ENCODE measurements around the gene HIVEP3. TPM values are rescaled to one million over a fixed set of nuclear protein-coding genes. Genes with fewer than 3 reads are reported as not detected.

HIVEP3 gene
- polyA plus RNA-seq, 4 donors = 0.67 to 3.8 (median 1.8) TPM

GRCh38 chr1:41719128-41719527 lies 199.6 kb downstream of the HIVEP3 start:
- Histone ChIP-seq H3K27ac (ENCODE audit: low read depth in 1 of 3, low read length in 2 of 3) (no peak overlapping the region), H3K27me3 (ENCODE audit: control insufficient read depth in 3 of 3, insufficient read depth in 3 of 3, low read length in 3 of 3) (no peaks in the 10 kb centered on the region), H3K36me3 (ENCODE audit: control insufficient read depth in 3 of 3, insufficient read depth in 2 of 3, low read depth in 1 of 3, low read length in 3 of 3) (no peaks in the 10 kb centered on the region), H3K4me1 (ENCODE audit: control insufficient read depth in 3 of 3, insufficient read depth in 2 of 3, low read depth in 1 of 3, low read length in 2 of 3) (no peaks in the 10 kb centered on the region), H3K9me3 (ENCODE audit: control insufficient read depth in 2 of 2, insufficient read depth in 1 of 2, low read depth in 1 of 2, low read length in 1 of 2) (no peaks in the 10 kb centered on the region), H3K4me3 (ENCODE audit: low read depth in 1 of 3, low read length in 3 of 3) (no peak overlapping the region)
- 84 to 100% (median 95%) methylated on average over 1 of the region's 1 CpG for WGBS, 3 donors
- DNase-seq (no peak), FAIRE-seq (no peak)

- H3K4me1 ChIP-seq (ENCODE audit: control insufficient read depth in 3 of 3, insufficient read depth in 2 of 3, low read depth in 1 of 3, low read length in 2 of 3) = no peaks in the 10 kb centered on the region
- FAIRE-seq (no peak), DNase-seq (no peak)
Measured at GRCh38 chr1:41718497-41718896, 200.2 kb downstream of the HIVEP3 start.

GRCh38 chr1:41716188-41717130 lies 202.3 kb downstream of the HIVEP3 start:
- H3K27ac ChIP-seq (ENCODE audit: low read depth in 1 of 3, low read length in 2 of 3) = no peak overlapping the region
- H3K9me3 ChIP-seq (ENCODE audit: control insufficient read depth in 2 of 2, insufficient read depth in 1 of 2, low read depth in 1 of 2, low read length in 1 of 2) = no peaks in the 10 kb centered on the region
- WGBS, 3 donors = 69 to 80% (median 80%) methylated on average over 10 to 12 of the region's 12 CpGs
- H3K4me3 ChIP-seq (ENCODE audit: low read depth in 1 of 3, low read length in 3 of 3) = no peak overlapping the region
- H3K4me1 ChIP-seq (ENCODE audit: control insufficient read depth in 3 of 3, insufficient read depth in 2 of 3, low read depth in 1 of 3, low read length in 2 of 3) = no peaks in the 10 kb centered on the region
- DNase-seq = no peak
- H3K27me3 ChIP-seq (ENCODE audit: control insufficient read depth in 3 of 3, insufficient read depth in 3 of 3, low read length in 3 of 3) = no peaks in the 10 kb centered on the region
- H3K36me3 ChIP-seq (ENCODE audit: control insufficient read depth in 3 of 3, insufficient read depth in 2 of 3, low read depth in 1 of 3, low read length in 3 of 3) = no peaks in the 10 kb centered on the region
- no peak for FAIRE-seq

More at GRCh38 chr1:41718497-41718896, 200.2 kb downstream of the HIVEP3 start:
- Histone ChIP-seq H3K4me3 (ENCODE audit: low read depth in 1 of 3, low read length in 3 of 3) (no peak overlapping the region), H3K36me3 (ENCODE audit: control insufficient read depth in 3 of 3, insufficient read depth in 2 of 3, low read depth in 1 of 3, low read length in 3 of 3) (no peaks in the 10 kb centered on the region), H3K9me3 (ENCODE audit: control insufficient read depth in 2 of 2, insufficient read depth in 1 of 2, low read depth in 1 of 2, low read length in 1 of 2) (no peaks in the 10 kb centered on the region), H3K27me3 (ENCODE audit: control insufficient read depth in 3 of 3, insufficient read depth in 3 of 3, low read length in 3 of 3) (no peaks in the 10 kb centered on the region), H3K27ac (ENCODE audit: low read depth in 1 of 3, low read length in 2 of 3) (no peak overlapping the region)
- 45 to 80% (median 62%) methylated on average over 7 of the region's 7 CpGs for WGBS, 3 donors

- Histone ChIP-seq H3K27ac (ENCODE audit: low read depth in 1 of 3, low read length in 2 of 3) (no peak overlapping the region), H3K36me3 (ENCODE audit: control insufficient read depth in 3 of 3, insufficient read depth in 2 of 3, low read depth in 1 of 3, low read length in 3 of 3) (no peaks in the 10 kb centered on the region), H3K4me1 (ENCODE audit: control insufficient read depth in 3 of 3, insufficient read depth in 2 of 3, low read depth in 1 of 3, low read length in 2 of 3) (no peaks in the 10 kb centered on the region), H3K27me3 (ENCODE audit: control insufficient read depth in 3 of 3, insufficient read depth in 3 of 3, low read length in 3 of 3) (no peaks in the 10 kb centered on the region), H3K4me3 (ENCODE audit: low read depth in 1 of 3, low read length in 3 of 3) (no peak overlapping the region), H3K9me3 (ENCODE audit: control insufficient read depth in 2 of 2, insufficient read depth in 1 of 2, low read depth in 1 of 2, low read length in 1 of 2) (no peaks in the 10 kb centered on the region)
- WGBS, 3 donors = 91 to 94% (median 93%) methylated on average over 8 of the region's 8 CpGs
- no peak for DNase-seq
- no peak for FAIRE-seq
Measured at GRCh38 chr1:41715441-41716095, 203.2 kb downstream of the HIVEP3 start.

- no peak for DNase-seq
- no peak overlapping the region for H3K27ac ChIP-seq (ENCODE audit: low read depth in 1 of 3, low read length in 2 of 3)
- no peak overlapping the region for H3K4me3 ChIP-seq (ENCODE audit: low read depth in 1 of 3, low read length in 3 of 3)
- H3K36me3 ChIP-seq (ENCODE audit: control insufficient read depth in 3 of 3, insufficient read depth in 2 of 3, low read depth in 1 of 3, low read length in 3 of 3) = no peaks in the 10 kb centered on the region
- H3K27me3 ChIP-seq (ENCODE audit: control insufficient read depth in 3 of 3, insufficient read depth in 3 of 3, low read length in 3 of 3) = no peaks in the 10 kb centered on the region
- FAIRE-seq = no peak
- 74 to 88% (median 80%) methylated on average over 9 of the region's 9 CpGs for WGBS, 3 donors
- H3K4me1 ChIP-seq (ENCODE audit: control insufficient read depth in 3 of 3, insufficient read depth in 2 of 3, low read depth in 1 of 3, low read length in 2 of 3) = no peaks in the 10 kb centered on the region
- no peaks in the 10 kb centered on the region for H3K9me3 ChIP-seq (ENCODE audit: control insufficient read depth in 2 of 2, insufficient read depth in 1 of 2, low read depth in 1 of 2, low read length in 1 of 2)
Measured at GRCh38 chr1:41714638-41715389, 203.9 kb downstream of the HIVEP3 start.

- DNase-seq = no peak
- Histone ChIP-seq H3K9me3 (ENCODE audit: control insufficient read depth in 2 of 2, insufficient read depth in 1 of 2, low read depth in 1 of 2, low read length in 1 of 2) (no peaks in the 10 kb centered on the region), H3K27ac (ENCODE audit: low read depth in 1 of 3, low read length in 2 of 3) (no peak overlapping the region), H3K36me3 (ENCODE audit: control insufficient read depth in 3 of 3, insufficient read depth in 2 of 3, low read depth in 1 of 3, low read length in 3 of 3) (no peaks in the 10 kb centered on the region), H3K4me1 (ENCODE audit: control insufficient read depth in 3 of 3, insufficient read depth in 2 of 3, low read depth in 1 of 3, low read length in 2 of 3) (no peaks in the 10 kb centered on the region), H3K27me3 (ENCODE audit: control insufficient read depth in 3 of 3, insufficient read depth in 3 of 3, low read length in 3 of 3) (no peaks in the 10 kb centered on the region), H3K4me3 (ENCODE audit: low read depth in 1 of 3, low read length in 3 of 3) (no peak overlapping the region)
- WGBS, 3 donors = 47 to 62% (median 56%) methylated on average over 6 of the region's 6 CpGs
- no peak for FAIRE-seq
Measured at GRCh38 chr1:41713557-41714327, 205.0 kb downstream of the HIVEP3 start.

- 80 to 87% (median 81%) methylated on average over 5 of the region's 5 CpGs for WGBS, 3 donors
- no peak overlapping the region for H3K4me3 ChIP-seq (ENCODE audit: low read depth in 1 of 3, low read length in 3 of 3)
- H3K4me1 ChIP-seq (ENCODE audit: control insufficient read depth in 3 of 3, insufficient read depth in 2 of 3, low read depth in 1 of 3, low read length in 2 of 3) = no peaks in the 10 kb centered on the region
- DNase-seq (no peak), FAIRE-seq (no peak)
- no peaks in the 10 kb centered on the region for H3K27me3 ChIP-seq (ENCODE audit: control insufficient read depth in 3 of 3, insufficient read depth in 3 of 3, low read length in 3 of 3)
- no peak overlapping the region for H3K27ac ChIP-seq (ENCODE audit: low read depth in 1 of 3, low read length in 2 of 3)
- no peaks in the 10 kb centered on the region for H3K36me3 ChIP-seq (ENCODE audit: control insufficient read depth in 3 of 3, insufficient read depth in 2 of 3, low read depth in 1 of 3, low read length in 3 of 3)
- no peaks in the 10 kb centered on the region for H3K9me3 ChIP-seq (ENCODE audit: control insufficient read depth in 2 of 2, insufficient read depth in 1 of 2, low read depth in 1 of 2, low read length in 1 of 2)
Measured at GRCh38 chr1:41713141-41713540, 205.6 kb downstream of the HIVEP3 start.

- Histone ChIP-seq H3K4me3 (ENCODE audit: low read depth in 1 of 3, low read length in 3 of 3) (no peak overlapping the region), H3K9me3 (ENCODE audit: control insufficient read depth in 2 of 2, insufficient read depth in 1 of 2, low read depth in 1 of 2, low read length in 1 of 2) (no peaks in the 10 kb centered on the region), H3K27ac (ENCODE audit: low read depth in 1 of 3, low read length in 2 of 3) (no peak overlapping the region), H3K4me1 (ENCODE audit: control insufficient read depth in 3 of 3, insufficient read depth in 2 of 3, low read depth in 1 of 3, low read length in 2 of 3) (no peaks in the 10 kb centered on the region), H3K27me3 (ENCODE audit: control insufficient read depth in 3 of 3, insufficient read depth in 3 of 3, low read length in 3 of 3) (peaks cover 0 to 2% (median 0%) of the 10 kb centered on the region in 3 donors), H3K36me3 (ENCODE audit: control insufficient read depth in 3 of 3, insufficient read depth in 2 of 3, low read depth in 1 of 3, low read length in 3 of 3) (no peaks in the 10 kb centered on the region)
- WGBS, 3 donors = 67 to 71% (median 71%) methylated on average over 5 of the region's 5 CpGs
- DNase-seq = no peak
- no peak for FAIRE-seq
Measured at GRCh38 chr1:41712695-41713094, 206.0 kb downstream of the HIVEP3 start.

Data from small intestine (tissue), 7 donors.